ENCODE measurements around the gene DNAJB8.

DNAJB8 gene

DNA sequence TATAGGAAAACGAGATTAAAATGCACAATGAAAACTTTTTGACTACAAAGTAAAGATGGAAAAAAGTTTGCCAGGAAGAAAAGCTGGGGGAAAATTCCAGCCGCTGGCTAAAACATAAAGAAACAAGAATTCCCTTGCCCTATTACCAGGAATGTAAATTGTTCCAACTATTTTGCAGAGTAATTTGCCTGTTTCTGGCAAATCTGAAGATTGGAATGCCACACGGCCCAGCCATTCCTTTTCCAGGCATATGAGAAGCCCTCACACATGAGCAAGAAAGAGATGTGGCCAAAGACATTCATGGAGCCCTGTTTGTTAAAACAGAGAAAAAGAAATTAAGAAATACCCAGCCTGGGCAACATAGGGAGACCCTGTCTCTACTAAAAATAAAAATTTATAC, 34.7 kb upstream of the DNAJB8 start:
- H3K4me1 Mint-ChIP-seq = peaks cover 5% of the 10 kb centered on the region
- no peak overlapping the region for H3K27ac Mint-ChIP-seq
- H3K27me3 Mint-ChIP-seq (ENCODE audit: low read depth) = peaks cover 63% of the 10 kb centered on the region
- H3K36me3 Mint-ChIP-seq (ENCODE audit: low read depth) = no peaks in the 10 kb centered on the region
- TF ChIP-seq, protein P1, sequence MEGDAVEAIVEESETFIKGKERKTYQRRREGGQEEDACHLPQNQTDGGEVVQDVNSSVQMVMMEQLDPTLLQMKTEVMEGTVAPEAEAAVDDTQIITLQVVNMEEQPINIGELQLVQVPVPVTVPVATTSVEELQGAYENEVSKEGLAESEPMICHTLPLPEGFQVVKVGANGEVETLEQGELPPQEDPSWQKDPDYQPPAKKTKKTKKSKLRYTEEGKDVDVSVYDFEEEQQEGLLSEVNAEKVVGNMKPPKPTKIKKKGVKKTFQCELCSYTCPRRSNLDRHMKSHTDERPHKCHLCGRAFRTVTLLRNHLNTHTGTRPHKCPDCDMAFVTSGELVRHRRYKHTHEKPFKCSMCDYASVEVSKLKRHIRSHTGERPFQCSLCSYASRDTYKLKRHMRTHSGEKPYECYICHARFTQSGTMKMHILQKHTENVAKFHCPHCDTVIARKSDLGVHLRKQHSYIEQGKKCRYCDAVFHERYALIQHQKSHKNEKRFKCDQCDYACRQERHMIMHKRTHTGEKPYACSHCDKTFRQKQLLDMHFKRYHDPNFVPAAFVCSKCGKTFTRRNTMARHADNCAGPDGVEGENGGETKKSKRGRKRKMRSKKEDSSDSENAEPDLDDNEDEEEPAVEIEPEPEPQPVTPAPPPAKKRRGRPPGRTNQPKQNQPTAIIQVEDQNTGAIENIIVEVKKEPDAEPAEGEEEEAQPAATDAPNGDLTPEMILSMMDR (IDR thresholded peaks at IDR 0.05; ENCODE audit: unreplicated experiment in 3 of 3) = no peak
- no peaks in the 10 kb centered on the region for H3K9me3 Mint-ChIP-seq
- H3K4me3 Mint-ChIP-seq = no peak overlapping the region

DNA sequence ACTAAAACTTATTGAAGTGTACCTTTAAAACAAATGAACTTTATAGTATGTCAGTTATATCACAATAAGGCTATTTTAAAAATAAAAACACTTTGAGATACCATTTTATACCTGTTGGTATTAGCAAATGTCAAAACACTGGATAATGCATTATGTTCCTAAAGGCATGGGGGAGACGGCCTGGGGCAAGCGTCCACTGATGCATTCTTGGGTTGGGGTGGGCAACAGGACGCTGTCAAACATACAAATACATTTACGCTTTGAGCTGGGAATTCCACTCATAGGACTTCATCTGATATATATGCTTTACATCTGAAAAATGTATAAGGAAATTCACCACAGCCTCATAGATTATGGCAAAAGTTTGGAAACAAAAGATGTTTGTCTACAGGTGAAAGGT, 33.9 kb upstream of the DNAJB8 start:
- Mint-ChIP-seq H3K27ac (no peak overlapping the region), H3K27me3 (ENCODE audit: low read depth) (peaks cover 67% of the 10 kb centered on the region)

DNA sequence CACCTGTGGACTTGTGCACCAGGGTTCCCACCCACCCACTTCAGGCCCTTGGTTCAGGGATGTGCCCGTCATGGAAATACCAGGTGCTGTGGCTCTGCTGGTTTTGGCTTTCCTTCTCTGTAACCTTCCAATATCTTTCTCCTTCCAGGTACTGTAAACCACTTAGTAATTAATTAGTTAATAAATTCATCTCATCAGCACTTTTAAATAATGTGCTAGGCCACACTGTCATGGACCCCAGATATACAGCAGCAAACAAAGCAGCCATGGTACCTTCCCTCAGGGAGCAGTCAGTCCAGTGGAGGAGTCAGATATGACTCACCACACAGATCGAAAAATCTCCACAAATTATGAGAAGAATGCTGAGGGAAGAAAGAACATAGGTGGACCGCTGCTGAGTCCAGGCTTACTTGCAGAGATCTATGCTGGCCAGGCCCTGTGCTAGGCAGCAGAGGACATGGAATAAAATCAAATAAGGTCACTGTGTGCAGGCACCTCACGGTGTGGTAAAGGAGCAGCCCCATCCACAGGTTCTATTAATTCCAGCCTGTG, 33.1 kb upstream of the DNAJB8 start:
- H3K36me3 Mint-ChIP-seq (ENCODE audit: low read depth) = no peaks in the 10 kb centered on the region
- no peaks in the 10 kb centered on the region for H3K9me3 Mint-ChIP-seq
- H3K27me3 Mint-ChIP-seq (ENCODE audit: low read depth) = peaks cover 75% of the 10 kb centered on the region
- H3K4me3 Mint-ChIP-seq = peak overlapping the region; percentile 19 to 65 (median 57)
- no peak overlapping the region for H3K27ac Mint-ChIP-seq
- TF ChIP-seq, protein P1 (IDR thresholded peaks at IDR 0.05; ENCODE audit: unreplicated experiment in 3 of 3) = no peak
- H3K4me1 Mint-ChIP-seq = peaks cover 16% of the 10 kb centered on the region

More for the DNA sequence above, 33.9 kb upstream of the DNAJB8 start:
- H3K9me3 Mint-ChIP-seq = no peaks in the 10 kb centered on the region
- no peak overlapping the region for H3K4me3 Mint-ChIP-seq
- H3K36me3 Mint-ChIP-seq (ENCODE audit: low read depth) = no peaks in the 10 kb centered on the region
- TF ChIP-seq, protein P1 (IDR thresholded peaks at IDR 0.05; ENCODE audit: unreplicated experiment in 3 of 3) = no peak
- H3K4me1 Mint-ChIP-seq = peaks cover 12% of the 10 kb centered on the region

DNA sequence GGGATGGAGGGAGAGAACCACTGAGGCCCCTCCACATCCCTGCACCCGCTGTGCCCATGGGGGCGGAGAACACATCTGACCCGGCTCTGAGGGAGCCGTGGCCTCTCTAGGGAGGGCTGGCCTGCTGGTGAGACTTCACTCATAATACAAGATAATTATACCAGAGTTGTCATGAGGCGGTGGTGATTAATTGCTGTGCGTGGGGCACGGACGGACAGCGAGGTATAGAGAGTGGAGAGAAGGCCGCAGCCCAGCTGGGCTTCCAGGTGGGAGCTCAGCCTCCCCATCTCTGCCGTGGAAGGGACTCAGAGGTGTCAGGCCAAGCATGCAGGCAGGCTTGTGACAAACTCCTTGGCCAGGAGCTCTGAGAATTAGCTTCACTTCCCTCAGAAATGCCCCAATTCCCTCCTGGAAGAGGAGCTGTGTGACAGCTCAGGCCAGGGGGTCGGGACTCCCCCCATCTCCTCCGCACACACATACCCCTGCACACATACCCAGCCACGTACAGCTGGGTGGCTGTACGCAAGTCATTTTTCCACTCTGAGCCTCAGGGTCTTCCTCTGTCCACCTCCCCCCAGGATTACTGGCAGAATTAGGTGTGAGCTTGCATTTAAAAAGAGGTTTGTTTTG, 32.3 kb upstream of the DNAJB8 start:
- Mint-ChIP-seq H3K9me3 (no peaks in the 10 kb centered on the region), H3K36me3 (ENCODE audit: low read depth) (no peaks in the 10 kb centered on the region), H3K27me3 (ENCODE audit: low read depth) (peaks cover 83% of the 10 kb centered on the region), H3K27ac (no peak overlapping the region), H3K4me1 (peaks cover 16% of the 10 kb centered on the region), H3K4me3 (peak overlapping the region; percentile 72 to 84 (median 77))
- TF ChIP-seq, protein P1 (IDR thresholded peaks at IDR 0.05; ENCODE audit: unreplicated experiment in 3 of 3) = no peak

DNA sequence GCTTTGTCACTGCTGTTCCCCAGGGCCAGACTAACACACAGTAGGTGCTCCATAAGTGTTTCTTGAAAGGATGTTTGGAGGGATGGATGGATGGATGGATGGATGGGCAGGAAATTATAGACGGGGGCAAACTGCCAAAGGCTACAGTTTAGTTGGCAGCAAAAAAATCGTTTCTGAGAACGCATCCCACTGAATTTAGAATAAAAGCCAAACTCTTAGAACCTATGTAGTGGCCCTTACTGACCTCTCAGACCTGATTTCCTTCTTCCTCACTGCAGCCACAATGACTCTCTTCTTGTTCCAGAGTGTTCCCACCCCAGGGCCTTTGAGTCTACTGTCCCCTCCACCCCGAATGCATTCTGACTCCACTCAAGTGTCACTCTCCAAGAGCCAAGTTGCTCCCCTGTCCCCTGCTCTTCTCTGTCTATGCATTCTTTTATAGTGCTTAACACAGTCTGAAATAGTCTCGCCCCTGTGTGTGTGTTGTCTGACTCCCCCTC, 31.5 kb upstream of the DNAJB8 start:
- Mint-ChIP-seq H3K9me3 (no peaks in the 10 kb centered on the region), H3K36me3 (ENCODE audit: low read depth) (no peaks in the 10 kb centered on the region), H3K27me3 (ENCODE audit: low read depth) (peaks cover 88% of the 10 kb centered on the region), H3K27ac (no peak overlapping the region), H3K4me3 (peak overlapping the region; percentile 72 to 84 (median 77)), H3K4me1 (peaks cover 16% of the 10 kb centered on the region)
- TF ChIP-seq, protein P1 (IDR thresholded peaks at IDR 0.05; ENCODE audit: unreplicated experiment in 3 of 3) = no peak

Measured in nephron (organoid).